WTC11 (cell line): ENCODE results near the gene RFC3. TPM values are rescaled to one million over a fixed set of nuclear protein-coding genes. Genes with fewer than 3 reads are reported as not detected.

Experiments
- ATAC-seq: fragments of 200-7000 bp; cut with Tn5 transposase; 2 replicates; pipeline ENCODE4 v1.10.0; 2021; ENCODE audit warnings: mild to moderate bottlenecking, moderate library complexity
- CTCF ChIA-PET: fragments of 300-600 bp; sonication (Branson Sonifier 250); formaldehyde crosslinking; loops from one replicate; lab custom pipeline; 2021; ENCODE audit warnings: antibody characterized with exemption; lab: Charles Lee
- POLR2A ChIA-PET: fragments of 350-600 bp; sonication (Branson Sonifier 250); formaldehyde crosslinking; loops from one replicate; lab custom pipeline; 2021; ENCODE audit warnings: antibody characterized with exemption; lab: Charles Lee
- DNase-seq: peaks from one replicate; pipeline ENCODE4 v3.0.0; 2021; ENCODE audit warnings: low spot score
- H3K27ac Mint-ChIP-seq: 2 replicates; pipeline ENCODE4 v1.8.0; 2021; ENCODE audit warnings: mixed read lengths
- H3K27me3 Mint-ChIP-seq: 2 replicates; pipeline ENCODE4 v1.8.0; 2021; ENCODE audit warnings: low read depth, mild to moderate bottlenecking, moderate library complexity, mixed read lengths
- H3K36me3 Mint-ChIP-seq: 2 replicates; pipeline ENCODE4 v1.8.0; 2021; ENCODE audit warnings: mixed read lengths
- H3K4me1 Mint-ChIP-seq: 2 replicates; pipeline ENCODE4 v1.8.0; 2022; ENCODE audit warnings: mixed read lengths
- H3K4me3 Mint-ChIP-seq: 2 replicates; pipeline ENCODE4 v1.8.0; 2021; ENCODE audit warnings: mild to moderate bottlenecking, moderate library complexity, mixed read lengths
- H3K9me3 Mint-ChIP-seq: 2 replicates; pipeline ENCODE4 v1.8.0; 2021; ENCODE audit warnings: mixed read lengths
- CREB1 ChIP-seq: sonication (generic); formaldehyde crosslinking; IDR thresholded peaks from 2 replicates; pipeline ENCODE4 v1.8.0; 2023; ENCODE audit warnings: mild to moderate bottlenecking, missing genetic modification reagents
- FOXP1 ChIP-seq: sonication (generic); formaldehyde crosslinking; IDR thresholded peaks from 2 replicates; pipeline ENCODE4 v1.8.0; 2022; ENCODE audit warnings: missing genetic modification reagents, mild to moderate bottlenecking, moderate library complexity, borderline replicate concordance
- SOX15 ChIP-seq: fragments of 250-450 bp; sonication (Bioruptor Pico); IDR thresholded peaks from 2 replicates; pipeline ENCODE4 v1.9.0; 2021; ENCODE audit warnings: mild to moderate bottlenecking
- ZNF232 ChIP-seq: sonication (generic); formaldehyde crosslinking; IDR thresholded peaks from 2 replicates; pipeline ENCODE4 v1.8.0; 2022; ENCODE audit warnings: mild to moderate bottlenecking, missing genetic modification reagents
- ZNF396 ChIP-seq: fragments of 250-450 bp; sonication (Bioruptor Pico); IDR thresholded peaks from 2 replicates; pipeline ENCODE4 v1.8.0; 2021; ENCODE audit warnings: mild to moderate bottlenecking, moderate library complexity, borderline replicate concordance
- total RNA-seq: library from RNA; stranded (reverse); gene quantifications from 3 replicates; pipeline ENCODE4 v1.2.3, GENCODE V29; 2021
- TF ChIP-seq, protein P1 (sequence below): sonication (generic); formaldehyde crosslinking; IDR thresholded peaks from 2 replicates; pipeline ENCODE4 v1.8.1; 2023; ENCODE audit warnings: mild to moderate bottlenecking, moderate library complexity, missing genetic modification reagents
- TF ChIP-seq, protein P2 (sequence below): fragments of 250-450 bp; sonication (Bioruptor Pico); IDR thresholded peaks from 2 replicates; pipeline ENCODE4 v1.9.0; 2021; ENCODE audit warnings: mild to moderate bottlenecking
- TF ChIP-seq, protein P3 (sequence below): sonication (generic); formaldehyde crosslinking; IDR thresholded peaks from 2 replicates; pipeline ENCODE4 v1.8.0; 2022; ENCODE audit warnings: mild to moderate bottlenecking, missing genetic modification reagents
- TF ChIP-seq, protein P4 (sequence below): sonication (generic); formaldehyde crosslinking; IDR thresholded peaks from 2 replicates; pipeline ENCODE4 v1.8.0; 2022; ENCODE audit warnings: missing genetic modification reagents
- TF ChIP-seq, protein P5 (sequence below): fragments of 250-450 bp; sonication (Bioruptor Pico); IDR thresholded peaks from 2 replicates; pipeline ENCODE4 v1.8.0; 2021; ENCODE audit warnings: mild to moderate bottlenecking

The RFC3 gene
- total RNA-seq, 1 experiment from 2014 or later: 37.0 TPM

DNA sequence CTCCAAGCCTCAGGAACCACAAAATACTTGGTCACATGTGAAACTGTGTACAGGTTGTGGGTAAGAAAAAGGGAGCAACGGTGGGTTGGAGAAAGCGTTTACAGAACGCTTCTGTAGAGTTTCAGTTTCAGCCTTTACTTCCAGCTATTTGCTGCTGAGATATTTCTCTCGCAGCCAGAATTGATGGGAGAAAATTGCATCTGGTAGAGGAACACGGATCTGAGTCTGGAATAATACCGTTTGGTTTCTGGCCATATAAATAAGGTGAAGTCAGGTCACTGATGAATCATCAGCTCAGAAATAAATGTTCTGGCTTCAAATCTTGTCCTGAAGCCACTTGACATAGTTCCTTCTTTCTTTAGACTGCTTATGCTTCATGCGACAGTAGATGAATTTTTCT, 20.3 kb upstream of the RFC3 start (continued):
- TF ChIP-seq, protein P1, sequence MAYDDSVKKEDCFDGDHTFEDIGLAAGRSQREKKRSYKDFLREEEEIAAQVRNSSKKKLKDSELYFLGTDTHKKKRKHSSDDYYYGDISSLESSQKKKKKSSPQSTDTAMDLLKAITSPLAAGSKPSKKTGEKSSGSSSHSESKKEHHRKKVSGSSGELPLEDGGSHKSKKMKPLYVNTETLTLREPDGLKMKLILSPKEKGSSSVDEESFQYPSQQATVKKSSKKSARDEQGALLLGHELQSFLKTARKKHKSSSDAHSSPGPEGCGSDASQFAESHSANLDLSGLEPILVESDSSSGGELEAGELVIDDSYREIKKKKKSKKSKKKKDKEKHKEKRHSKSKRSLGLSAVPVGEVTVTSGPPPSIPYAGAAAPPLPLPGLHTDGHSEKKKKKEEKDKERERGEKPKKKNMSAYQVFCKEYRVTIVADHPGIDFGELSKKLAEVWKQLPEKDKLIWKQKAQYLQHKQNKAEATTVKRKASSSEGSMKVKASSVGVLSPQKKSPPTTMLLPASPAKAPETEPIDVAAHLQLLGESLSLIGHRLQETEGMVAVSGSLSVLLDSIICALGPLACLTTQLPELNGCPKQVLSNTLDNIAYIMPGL: no peak
- TF ChIP-seq, protein P2, sequence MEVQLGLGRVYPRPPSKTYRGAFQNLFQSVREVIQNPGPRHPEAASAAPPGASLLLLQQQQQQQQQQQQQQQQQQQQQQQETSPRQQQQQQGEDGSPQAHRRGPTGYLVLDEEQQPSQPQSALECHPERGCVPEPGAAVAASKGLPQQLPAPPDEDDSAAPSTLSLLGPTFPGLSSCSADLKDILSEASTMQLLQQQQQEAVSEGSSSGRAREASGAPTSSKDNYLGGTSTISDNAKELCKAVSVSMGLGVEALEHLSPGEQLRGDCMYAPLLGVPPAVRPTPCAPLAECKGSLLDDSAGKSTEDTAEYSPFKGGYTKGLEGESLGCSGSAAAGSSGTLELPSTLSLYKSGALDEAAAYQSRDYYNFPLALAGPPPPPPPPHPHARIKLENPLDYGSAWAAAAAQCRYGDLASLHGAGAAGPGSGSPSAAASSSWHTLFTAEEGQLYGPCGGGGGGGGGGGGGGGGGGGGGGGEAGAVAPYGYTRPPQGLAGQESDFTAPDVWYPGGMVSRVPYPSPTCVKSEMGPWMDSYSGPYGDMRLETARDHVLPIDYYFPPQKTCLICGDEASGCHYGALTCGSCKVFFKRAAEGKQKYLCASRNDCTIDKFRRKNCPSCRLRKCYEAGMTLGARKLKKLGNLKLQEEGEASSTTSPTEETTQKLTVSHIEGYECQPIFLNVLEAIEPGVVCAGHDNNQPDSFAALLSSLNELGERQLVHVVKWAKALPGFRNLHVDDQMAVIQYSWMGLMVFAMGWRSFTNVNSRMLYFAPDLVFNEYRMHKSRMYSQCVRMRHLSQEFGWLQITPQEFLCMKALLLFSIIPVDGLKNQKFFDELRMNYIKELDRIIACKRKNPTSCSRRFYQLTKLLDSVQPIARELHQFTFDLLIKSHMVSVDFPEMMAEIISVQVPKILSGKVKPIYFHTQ (CRISPR knock-in tag): no peak
- TF ChIP-seq ZNF396 (CRISPR knock-in tag) (no peak), CREB1 (CRISPR knock-in tag) (no peak)
- TF ChIP-seq, protein P3, sequence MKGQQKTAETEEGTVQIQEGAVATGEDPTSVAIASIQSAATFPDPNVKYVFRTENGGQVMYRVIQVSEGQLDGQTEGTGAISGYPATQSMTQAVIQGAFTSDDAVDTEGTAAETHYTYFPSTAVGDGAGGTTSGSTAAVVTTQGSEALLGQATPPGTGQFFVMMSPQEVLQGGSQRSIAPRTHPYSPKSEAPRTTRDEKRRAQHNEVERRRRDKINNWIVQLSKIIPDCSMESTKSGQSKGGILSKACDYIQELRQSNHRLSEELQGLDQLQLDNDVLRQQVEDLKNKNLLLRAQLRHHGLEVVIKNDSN: no peak

DNA sequence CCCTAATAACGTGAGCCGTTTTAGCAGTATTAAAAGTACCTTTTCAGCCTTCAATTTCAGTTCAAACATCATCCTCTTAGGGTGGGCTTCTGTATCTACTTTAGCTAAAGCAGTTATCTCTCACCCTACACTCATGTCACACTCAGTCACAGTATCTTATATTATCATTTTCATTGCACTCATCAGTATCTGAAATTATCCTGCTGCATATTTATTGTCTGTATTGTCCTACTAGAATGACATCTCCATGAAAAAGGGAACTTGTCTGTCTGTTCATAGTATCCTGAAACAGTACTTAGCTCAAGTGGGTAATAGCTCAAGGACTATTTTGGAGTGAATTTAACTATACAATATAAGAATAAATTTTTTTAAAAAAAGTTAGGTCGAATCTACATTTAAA, 19.9 kb upstream of the RFC3 start:
- no peak overlapping the region for H3K27ac Mint-ChIP-seq
- POLR2A ChIA-PET: no interaction called here

More for the DNA sequence above, 19.9 kb upstream of the RFC3 start:
- Mint-ChIP-seq H3K27me3 (no peaks in the 10 kb centered on the region), H3K36me3 (no peaks in the 10 kb centered on the region), H3K4me3 (no peak overlapping the region), H3K9me3 (no peaks in the 10 kb centered on the region), H3K4me1 (peaks cover 6% of the 10 kb centered on the region)
- CTCF ChIA-PET: no interaction called here
- DNase-seq (no peak), ATAC-seq (no peak)
- TF ChIP-seq ZNF232 (CRISPR knock-in tag): no peak
- no peak for TF ChIP-seq FOXP1 (CRISPR knock-in tag)
- TF ChIP-seq, protein P4, sequence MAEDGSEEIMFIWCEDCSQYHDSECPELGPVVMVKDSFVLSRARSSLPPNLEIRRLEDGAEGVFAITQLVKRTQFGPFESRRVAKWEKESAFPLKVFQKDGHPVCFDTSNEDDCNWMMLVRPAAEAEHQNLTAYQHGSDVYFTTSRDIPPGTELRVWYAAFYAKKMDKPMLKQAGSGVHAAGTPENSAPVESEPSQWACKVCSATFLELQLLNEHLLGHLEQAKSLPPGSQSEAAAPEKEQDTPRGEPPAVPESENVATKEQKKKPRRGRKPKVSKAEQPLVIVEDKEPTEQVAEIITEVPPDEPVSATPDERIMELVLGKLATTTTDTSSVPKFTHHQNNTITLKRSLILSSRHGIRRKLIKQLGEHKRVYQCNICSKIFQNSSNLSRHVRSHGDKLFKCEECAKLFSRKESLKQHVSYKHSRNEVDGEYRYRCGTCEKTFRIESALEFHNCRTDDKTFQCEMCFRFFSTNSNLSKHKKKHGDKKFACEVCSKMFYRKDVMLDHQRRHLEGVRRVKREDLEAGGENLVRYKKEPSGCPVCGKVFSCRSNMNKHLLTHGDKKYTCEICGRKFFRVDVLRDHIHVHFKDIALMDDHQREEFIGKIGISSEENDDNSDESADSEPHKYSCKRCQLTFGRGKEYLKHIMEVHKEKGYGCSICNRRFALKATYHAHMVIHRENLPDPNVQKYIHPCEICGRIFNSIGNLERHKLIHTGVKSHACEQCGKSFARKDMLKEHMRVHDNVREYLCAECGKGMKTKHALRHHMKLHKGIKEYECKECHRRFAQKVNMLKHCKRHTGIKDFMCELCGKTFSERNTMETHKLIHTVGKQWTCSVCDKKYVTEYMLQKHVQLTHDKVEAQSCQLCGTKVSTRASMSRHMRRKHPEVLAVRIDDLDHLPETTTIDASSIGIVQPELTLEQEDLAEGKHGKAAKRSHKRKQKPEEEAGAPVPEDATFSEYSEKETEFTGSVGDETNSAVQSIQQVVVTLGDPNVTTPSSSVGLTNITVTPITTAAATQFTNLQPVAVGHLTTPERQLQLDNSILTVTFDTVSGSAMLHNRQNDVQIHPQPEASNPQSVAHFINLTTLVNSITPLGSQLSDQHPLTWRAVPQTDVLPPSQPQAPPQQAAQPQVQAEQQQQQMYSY: no peak
- TF ChIP-seq, protein P2 (CRISPR knock-in tag): no peak
- no peak for TF ChIP-seq SOX15 (CRISPR knock-in tag)
- no peak for TF ChIP-seq ZNF396 (CRISPR knock-in tag)
- TF ChIP-seq, protein P5, sequence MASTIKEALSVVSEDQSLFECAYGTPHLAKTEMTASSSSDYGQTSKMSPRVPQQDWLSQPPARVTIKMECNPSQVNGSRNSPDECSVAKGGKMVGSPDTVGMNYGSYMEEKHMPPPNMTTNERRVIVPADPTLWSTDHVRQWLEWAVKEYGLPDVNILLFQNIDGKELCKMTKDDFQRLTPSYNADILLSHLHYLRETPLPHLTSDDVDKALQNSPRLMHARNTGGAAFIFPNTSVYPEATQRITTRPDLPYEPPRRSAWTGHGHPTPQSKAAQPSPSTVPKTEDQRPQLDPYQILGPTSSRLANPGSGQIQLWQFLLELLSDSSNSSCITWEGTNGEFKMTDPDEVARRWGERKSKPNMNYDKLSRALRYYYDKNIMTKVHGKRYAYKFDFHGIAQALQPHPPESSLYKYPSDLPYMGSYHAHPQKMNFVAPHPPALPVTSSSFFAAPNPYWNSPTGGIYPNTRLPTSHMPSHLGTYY (CRISPR knock-in tag): no peak
